ENCODE data around the gene TTC22.
"Not testable (repeated sequence)": the region's sequence is repeated elsewhere in the genome, so short reads cannot be mapped to it uniquely, and the experiment has no call there.

The TTC22 gene

DNA sequence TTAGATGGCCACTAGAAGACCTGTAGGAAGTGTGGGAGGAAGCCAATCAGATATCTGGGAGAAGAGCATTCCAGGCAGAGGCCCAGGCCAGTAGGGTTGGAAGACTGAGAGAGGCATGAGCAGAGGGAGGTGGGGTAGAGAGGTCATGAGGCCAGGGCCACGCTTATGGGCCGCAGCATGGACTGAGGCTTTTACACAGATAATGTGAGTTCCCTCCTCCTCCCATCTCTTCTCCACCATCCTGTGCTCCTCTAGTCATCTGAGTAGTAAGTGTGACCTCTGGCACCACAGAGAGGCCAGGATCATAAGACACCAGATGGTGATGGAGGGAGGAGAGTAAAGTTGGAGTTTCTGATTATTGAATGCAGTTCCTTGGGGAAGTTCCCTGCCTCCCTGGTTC lies 17.1 kb downstream of the TTC22 start:
- no peak for DNase-seq (ENCODE audit: low read depth)

DNA sequence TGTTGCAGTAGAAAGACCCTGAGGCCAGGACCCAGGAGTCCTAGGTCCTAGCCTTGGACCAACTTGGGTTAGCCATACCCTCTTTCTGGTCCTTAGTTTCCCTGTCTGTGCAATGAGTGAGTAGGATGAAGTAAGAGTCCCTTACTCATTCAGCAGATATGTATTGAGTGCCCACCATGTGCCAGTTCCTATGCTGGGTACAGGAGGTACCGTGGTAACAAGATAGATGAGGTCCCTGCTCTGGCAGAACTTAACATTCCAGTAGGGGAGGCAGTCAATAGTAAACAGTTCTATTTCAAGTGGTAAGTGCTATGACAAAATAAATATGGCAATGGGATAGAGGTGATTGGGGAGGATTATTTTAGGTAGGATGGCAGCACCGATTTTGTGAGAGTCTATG lies 18.5 kb downstream of the TTC22 start:
- no peak for DNase-seq (ENCODE audit: low read depth)

DNA sequence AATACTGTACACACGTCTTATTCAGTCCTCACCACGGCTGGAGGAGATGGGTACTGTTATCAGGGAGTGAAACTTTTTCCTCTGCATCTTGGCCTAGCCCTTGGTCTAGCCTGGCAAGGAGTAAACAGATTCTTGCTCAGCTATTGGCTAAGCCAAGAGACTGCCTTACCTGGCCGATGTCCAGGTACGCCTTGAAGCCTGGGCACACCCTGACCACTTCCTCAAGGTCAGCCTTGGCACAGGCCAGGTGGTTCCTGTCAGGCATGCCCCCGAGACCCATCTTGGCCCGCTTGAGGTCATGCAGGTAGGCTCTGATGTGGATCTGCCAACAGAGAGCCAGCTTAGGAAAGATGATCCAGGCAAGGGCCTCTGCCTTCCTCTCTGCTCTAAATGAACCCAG lies 19.0 kb downstream of the TTC22 start:
- no peak for DNase-seq (ENCODE audit: low read depth)

GRCh38 chr1:54781023-54781723 lies 19.9 kb downstream of the TTC22 start:
- no peak for DNase-seq (ENCODE audit: low read depth)

GRCh38 chr1:54777431-54777830 lies 23.7 kb downstream of the TTC22 start:
- DNase-seq (ENCODE audit: low read depth), result no peak

DNA sequence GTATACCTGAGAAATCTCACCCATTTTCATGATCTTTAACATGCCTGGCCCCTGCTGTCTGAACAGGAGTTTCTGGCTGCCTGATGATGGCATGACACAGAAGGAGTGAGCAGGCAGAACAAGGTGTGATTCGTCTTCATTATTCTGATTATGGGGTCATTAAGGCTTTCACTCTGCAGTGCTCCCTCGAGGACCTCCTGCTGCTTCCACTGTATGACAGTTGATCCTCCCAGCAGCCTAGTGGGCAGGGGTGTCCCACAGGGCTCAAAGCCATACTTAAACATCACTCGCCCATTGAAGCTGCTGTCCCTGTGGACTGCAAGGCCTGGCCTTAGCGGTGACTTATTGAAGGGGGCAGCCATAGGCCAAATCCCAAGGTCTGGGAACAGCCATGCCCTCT lies 24.1 kb downstream of the TTC22 start:
- no peak for DNase-seq (ENCODE audit: low read depth)

GRCh38 chr1:54775828-54776721 lies 25.0 kb downstream of the TTC22 start:
- DNase-seq (ENCODE audit: low read depth), result not testable (repeated sequence)

DNA sequence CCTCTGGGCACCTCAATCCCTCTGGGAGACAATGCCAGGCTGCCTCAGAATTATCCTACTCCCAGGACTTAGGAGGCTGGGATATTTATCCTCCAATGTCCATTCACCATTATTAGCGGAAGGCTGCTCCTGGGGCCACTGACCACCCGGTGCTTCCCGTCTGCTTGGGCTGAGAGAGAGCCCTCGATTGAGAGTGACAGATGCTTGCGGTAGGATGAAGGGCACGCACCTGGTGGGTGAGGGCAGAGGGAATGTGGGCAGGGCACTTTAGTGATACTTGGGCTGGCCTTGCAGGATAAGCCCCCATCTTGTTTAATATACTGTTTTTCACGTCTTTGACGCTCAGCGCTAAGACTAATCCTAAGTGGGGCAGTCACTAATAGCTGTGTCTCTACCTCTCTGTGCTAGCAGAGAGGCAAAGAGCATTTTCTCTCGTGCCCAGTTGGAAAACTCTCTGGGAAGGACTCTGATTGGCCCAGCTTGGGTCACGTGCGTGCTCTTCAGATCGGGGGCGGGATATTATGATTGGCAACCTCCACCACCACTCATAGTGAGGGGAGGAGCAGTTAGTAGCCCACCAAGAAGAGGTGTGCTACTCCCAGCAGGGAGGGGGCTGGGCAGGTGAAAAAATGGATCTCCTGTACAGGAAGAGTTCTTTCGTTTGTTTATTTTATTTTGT lies 26.2 kb downstream of the TTC22 start:
- DNase-seq (ENCODE audit: low read depth), result no peak

DNA sequence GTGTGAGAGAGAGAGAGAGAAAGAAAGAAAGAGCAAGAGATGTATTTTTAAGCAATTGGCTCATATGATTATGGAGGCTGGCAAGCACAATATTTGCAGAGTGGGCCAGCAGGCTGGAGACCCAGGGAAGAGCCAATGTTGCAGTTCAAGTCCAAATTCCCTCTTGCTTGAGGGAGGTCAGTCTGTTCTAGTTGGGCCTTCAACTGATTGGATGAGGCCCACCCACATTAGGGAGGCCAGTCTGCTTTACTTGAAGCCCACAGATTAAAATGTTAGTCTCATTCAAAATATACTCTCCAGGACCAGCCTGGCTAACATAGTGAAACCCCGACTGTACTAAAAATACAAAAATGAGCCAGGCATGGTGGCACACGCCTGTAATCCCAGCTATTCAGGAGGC lies 28.2 kb downstream of the TTC22 start:
- DNase-seq (ENCODE audit: low read depth), result no peak

- DNase-seq (ENCODE audit: low read depth), result no peak
Measured at GRCh38 chr1:54768093-54768492, 33.0 kb downstream of the TTC22 start.

DNA sequence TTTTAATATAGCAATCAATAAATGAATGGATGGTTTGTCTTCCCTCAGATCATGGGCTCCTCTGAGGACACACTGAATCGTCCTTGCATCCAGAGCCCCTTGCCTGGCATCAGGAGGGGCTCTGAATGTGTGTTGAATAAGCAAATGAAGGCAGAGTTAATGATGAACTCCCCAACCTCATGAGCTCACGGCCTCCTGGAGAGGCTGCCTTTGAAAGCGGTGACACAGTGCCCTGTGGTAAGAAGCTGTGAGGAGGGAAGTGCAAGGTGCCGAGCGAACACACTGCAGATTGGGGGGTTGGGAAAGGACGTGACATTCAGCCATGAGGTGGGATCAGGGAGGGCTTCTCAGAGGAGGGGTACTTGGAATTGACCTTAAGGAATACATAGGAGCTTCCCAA lies 33.6 kb downstream of the TTC22 start:
- no peak for DNase-seq (ENCODE audit: low read depth)

DNA sequence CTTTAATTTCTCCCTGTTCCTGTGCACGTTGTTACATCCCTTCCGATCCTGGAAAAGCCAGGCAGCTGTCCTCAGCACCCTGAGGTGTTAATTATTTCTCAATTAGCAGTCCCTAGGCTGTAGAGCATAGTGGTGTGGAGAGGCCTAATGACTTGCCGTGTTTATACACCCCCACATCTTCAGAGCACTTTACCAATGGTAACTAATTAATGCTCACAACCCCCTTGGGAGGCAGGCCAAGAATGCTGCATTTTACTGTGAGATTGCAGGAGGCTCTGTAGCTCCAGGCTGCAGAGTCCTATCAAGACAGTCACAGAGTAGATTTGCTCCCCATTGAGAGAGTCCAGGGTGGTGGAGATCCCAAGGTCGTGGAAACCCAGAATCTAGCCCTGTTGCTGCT lies 34.4 kb downstream of the TTC22 start:
- DNase-seq (ENCODE audit: low read depth), result no peak

DNA sequence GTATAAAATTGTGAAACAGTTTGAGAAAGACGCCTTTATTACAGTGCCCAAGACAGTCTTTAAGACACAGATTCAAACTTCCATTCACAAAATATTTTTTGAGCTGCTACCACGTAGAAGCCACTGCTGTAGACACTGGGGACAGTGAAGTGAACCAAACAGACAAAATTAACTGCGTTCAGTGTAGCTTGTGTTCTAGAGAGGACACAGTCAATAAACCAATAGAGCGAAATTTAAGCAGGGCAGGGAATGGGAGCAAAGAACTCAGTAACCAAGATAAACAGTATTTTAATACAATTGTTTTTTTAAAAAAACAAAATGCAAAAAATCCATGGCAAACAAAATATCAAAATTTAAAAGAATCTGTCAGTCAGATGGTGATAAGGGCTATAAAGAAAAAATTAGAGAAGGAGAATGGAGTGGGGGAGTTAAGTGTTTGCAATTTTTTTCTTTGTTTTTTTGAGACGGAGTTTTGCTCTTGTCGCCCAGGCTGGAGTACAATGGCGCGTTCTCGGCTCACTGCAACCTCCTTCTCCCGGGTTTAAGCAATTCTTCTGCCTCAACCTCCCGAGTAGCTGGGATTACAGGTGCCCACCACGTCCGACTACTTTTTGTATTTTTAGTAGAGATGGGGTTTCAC lies 36.1 kb downstream of the TTC22 start:
- DNase-seq (ENCODE audit: low read depth), result no peak

DNA sequence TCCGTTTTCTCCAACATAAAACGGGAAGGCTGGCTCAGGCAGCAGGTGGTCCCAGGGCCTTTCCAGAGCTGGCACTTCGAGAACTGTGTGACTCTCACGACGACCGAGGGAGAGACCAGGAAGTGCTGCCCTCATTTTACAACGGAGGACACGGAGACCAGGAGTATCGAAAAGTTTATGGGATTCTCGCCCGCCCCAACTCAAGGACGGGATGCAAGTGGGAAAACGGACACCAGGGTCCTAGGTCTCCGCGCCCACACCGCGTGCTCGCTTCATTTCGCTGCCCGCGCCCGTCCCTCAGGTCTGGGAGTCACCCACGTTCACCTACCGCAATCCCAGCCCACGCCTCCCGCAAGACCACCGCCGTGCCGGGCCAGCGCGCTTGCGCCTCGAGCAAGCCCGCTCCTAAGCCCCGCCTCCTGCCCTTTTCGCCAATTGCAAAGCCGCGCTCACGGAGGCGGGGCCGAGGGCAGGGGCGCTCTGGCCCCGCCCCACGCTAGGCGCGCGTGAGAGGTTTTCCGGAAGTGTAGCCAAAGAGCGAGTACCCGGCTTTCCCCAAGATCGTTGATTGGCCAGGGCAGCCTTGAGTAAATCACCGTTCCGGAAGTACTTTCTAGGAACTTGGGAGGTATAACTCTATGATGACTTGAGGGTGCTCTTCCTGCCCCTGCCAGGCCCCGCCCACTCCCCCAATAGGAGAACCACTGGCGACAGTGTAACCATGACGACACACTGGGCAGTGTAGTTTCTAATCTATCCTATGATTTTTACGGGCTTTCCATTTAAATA lies 36.8 kb downstream of the TTC22 start, which contains the start of gene PARS2:
TSS of gene PARS2 (minus strand) at position 391 of the 789 bp plus-strand sequence. CDS start 5,362 bp downstream, outside the sequence.
- peak; percentile 97 for DNase-seq (ENCODE audit: low read depth)

- DNase-seq (ENCODE audit: low read depth), result peak; percentile 2
Measured at GRCh38 chr1:54763816-54764132, 37.3 kb downstream of the TTC22 start.

- DNase-seq (ENCODE audit: low read depth), result no peak
Measured at GRCh38 chr1:54758678-54759348, 42.3 kb downstream of the TTC22 start.

DNA sequence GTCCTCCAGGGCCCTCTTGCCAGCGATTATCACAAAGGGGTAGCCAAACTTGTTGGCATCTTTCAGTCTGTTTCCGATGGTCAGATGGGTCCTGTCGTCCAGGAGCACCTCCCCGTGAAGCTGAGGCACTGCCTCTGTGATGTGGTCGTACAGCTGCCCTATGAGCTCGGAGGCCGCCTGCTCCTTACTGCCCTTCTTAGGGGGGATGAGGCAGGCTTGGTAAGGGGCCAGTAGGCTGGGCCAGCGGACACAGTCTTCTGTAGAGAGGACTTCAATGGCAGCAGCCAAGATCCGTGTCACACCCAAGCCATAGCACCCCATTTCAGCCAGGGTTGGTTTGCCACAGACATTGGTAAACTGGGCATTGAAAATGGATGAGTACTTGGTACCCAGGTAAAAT lies 43.3 kb downstream of the TTC22 start:
- DNase-seq (ENCODE audit: low read depth), result no peak

GRCh38 chr1:54754486-54755285 lies 46.4 kb downstream of the TTC22 start:
- no peak for DNase-seq (ENCODE audit: low read depth)

GRCh38 chr1:54754045-54754444 lies 47.1 kb downstream of the TTC22 start:
- no peak for DNase-seq (ENCODE audit: low read depth)

- no peak for DNase-seq (ENCODE audit: low read depth)
Measured at GRCh38 chr1:54751426-54751825, 49.7 kb downstream of the TTC22 start.
